Pulmonary artery endothelial cell (primary cell): ENCODE measurements around the gene CNTNAP2. TPM values are rescaled to one million over a fixed set of nuclear protein-coding genes. Genes with fewer than 3 reads are reported as not detected.

Experiments used
- DNase-seq: peaks from one replicate; pipeline ENCODE4 v3.0.0-alpha.2; 2011; ENCODE audit warnings: low read depth, low spot score
- total RNA-seq: library from RNA; depleted of rRNA; stranded (reverse); fragments of >200 nt; gene quantifications from 2 replicates; pipeline ENCODE4 v1.2.3, GENCODE V29; 2014

Gene CNTNAP2
- total RNA-seq, 1 donor from 2014 or later, result not detected

DNA sequence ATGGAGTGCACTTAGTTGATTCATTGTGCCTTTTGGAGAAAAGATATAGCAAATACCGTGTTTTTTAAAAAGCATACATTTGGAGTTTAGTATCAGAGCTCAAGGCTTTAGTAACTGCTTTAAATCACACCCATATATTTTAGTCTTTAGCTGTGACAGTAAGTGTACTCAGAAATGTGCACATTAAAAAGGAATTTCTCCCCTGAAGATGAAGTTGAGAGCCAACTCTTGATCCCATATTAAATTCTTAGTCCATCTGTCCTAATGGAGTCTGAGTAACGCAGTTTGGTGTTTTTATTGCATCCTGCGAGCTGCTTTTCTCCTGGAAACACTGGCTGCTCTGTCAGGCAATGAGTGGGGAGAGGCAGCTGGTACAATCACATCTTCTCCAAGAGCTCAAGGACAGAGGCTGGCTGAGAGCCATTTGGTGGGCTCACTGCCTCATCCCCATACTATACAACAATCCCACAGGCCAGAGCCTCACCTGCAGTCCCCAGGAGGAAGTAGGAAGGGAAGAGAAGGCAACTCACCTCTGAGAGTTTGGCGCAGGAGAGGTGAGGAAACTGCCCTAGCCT, 2000.3 kb downstream of the CNTNAP2 start:
- DNase-seq, result no peak

DNA sequence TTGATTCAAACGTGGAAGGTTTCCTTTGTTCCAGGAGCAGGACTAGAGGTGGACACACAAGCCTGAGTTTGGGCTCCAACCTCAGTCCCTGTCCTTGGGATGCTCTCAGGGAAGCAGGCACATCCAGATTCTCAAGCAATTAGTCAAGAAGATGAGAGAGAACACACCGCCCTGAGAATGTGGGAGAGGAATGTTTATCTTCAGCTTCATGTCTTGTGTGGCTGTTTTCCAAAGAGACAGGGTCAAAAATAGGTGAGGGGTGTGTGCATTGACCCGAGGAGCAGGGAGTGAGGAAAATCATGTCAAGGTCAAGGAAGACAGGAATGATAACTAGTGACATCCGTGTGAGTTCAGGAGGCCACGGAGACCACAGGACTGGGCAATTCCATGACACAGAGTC, 2001.8 kb downstream of the CNTNAP2 start:
- no peak for DNase-seq

DNA sequence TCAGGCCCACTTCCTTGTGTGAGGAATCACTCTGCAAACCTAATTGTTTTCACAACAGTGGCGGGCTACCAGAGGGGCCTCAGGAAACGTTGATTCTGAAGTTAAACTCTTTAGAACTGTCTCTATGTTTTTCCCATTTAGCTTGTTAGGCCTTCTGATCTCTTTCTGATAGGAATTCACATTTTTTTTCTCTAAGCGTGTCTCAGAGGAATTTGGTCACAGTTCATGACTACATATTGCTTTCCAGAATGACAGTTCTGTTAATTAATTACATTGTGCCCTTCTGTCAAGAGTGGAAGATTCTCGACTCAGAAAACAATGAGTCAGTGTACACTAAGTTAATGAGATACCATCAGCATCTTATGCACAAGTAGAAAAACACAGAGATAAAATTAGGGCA, 2004.8 kb downstream of the CNTNAP2 start:
- DNase-seq, result no peak

DNA sequence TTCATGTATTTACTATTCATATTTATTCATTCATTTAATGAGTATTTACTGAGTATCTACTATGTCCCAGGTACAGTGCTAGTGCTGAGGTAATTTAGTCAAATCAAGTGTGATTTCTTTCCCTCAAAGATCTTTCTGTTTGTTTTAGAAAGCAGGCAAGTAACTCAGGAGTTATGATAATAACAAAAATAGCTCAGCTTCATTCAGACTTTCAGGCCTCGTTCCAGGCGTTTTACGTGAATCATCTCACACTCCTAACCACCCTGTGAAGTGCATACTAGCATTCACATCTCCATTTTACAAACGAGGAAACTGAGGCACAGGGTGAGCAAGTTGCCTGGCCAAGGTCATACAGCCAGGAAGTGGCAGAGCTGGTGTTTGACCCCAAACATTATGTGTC, 2005.2 kb downstream of the CNTNAP2 start:
- no peak for DNase-seq

DNA sequence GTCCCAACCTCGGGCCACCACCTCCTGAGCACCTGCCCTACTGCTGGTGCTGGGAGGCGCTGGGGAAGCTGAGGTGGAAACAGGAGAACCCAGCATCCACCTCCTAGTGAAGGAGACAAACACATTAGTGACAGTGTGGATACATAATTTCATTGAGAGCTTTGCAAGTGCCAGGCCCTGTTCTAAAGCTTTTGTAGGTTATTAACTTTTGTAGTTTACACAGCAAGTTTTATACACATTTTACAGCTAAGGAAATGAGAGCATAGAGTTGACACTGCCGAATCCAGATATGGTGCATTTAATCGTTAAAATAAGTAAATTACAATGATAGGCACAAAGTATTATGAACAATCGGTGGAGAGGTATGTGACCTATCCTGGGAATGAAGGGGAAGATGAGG, 2007.9 kb downstream of the CNTNAP2 start:
- DNase-seq, result no peak

DNA sequence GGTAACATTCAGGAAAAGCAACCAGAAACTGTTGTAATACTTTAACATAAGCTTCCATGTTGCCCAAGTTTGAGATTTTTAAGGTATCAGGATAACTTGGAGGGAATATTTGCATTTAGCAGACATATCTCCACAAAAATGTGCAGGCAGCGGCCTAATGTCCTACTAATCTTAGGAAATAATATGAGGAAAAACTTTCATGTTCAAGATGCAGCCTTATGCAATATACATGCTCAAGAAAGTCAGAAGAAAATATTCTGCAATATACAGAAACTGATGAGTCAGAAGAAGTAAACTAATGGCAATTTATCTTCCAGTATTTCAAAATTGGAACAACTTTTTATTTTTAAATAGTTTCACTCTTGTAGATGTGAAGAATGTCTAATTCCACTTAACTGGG, 2010.8 kb downstream of the CNTNAP2 start:
- no peak for DNase-seq

DNA sequence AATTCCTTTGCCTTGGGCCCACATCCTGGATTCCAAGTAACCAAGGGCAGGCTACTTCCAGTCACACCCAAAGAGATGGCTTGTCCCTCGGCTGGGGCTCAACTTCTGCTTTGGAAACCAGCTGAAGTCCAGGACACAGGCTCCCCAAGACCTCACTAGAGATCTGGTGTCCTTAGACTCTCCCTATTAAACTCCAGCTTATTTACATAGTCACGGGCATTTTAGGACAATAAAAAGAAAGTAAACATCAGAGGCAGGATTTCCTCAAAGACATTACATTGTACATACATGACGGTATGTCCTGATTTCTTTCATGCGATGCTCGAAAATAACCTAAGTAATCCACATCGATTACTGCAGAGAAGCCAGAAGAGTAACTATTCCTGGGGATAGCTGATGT, 2012.4 kb downstream of the CNTNAP2 start:
- no peak for DNase-seq

DNA sequence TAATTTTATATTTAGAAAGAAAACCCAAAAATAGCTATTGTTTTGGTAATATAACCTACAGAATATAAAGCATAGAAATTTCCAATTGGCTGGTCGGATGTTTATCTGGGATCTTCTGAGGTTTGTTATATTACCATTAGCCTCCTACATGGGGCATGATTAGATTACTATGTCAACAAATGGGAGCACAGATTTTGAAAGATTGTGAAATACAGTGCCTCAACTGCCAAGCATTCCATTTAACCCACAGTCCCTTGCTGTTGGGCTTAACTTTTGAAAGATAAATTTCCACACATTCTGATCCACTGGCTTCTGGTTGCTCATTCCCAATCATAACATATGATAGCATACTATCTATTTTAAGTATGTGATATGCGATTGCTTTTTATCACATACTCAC, 2018.5 kb downstream of the CNTNAP2 start:
- no peak for DNase-seq

DNA sequence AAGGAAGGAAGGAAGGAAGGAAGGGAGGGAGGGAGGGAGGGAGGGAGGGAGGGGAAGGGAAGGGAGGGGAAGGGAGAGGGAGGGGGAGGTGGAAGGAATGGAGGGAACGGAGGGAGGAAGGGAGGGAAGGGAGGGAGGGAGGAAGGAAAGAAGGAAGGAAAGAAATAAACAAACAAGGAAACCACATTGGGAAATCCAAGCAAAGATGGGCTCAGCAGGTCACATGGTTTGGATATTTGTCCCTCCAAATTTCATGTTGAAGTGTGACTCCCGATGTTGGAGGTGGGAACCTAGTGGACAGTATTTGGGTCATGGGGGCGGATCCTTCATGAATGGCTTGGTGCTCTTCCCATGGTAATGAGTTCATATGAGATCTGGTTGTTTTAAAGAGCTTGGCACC, 2019.4 kb downstream of the CNTNAP2 start:
- DNase-seq, result no peak

DNA sequence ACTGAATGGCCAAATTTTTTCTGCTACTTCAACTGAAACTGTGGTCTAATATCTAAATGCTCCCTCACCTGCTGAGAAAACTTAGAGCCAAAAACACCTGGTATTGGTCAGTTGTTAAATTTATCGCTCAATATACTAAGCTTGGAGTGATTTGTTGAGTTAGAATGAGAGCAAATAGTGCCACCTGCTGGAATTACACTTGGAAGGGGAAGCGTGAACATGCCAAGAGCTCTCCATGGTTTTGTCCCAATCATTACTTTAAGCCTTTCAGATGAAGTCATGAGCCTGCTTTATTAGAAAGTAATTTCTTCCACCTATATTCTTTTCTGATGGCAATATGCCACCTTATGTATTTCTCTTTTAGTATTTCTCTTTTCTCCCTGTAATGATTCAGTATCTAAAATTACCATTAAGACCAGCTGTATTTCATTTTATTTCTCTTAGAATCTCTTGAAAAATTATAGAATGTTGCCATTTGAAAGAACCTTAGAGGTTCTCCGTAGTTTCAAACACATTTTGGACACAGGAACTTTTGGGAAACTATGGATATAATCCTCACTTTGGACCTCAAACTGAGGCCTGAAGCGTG, 2026.2 kb downstream of the CNTNAP2 start:
- no peak for DNase-seq

DNA sequence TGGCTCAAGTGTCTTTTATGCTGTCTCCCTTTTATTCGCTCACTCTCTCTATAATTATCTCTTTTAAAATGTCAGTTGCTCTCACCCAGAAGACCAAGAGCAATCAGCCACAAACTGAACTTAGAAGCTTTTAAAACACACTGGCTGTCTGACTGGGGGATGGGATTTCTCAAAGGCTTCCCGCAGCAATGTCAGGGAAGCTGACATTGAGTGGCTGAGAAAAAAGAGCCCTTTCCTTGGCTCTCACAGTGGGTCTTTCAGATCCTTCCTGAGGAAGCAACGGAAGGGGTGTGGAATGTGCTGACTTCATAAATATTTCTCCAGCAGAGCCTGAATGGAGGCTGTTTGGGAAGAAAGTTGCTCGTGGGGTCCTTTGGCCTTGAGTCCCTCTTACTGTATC, 2028.2 kb downstream of the CNTNAP2 start:
- no peak for DNase-seq

DNA sequence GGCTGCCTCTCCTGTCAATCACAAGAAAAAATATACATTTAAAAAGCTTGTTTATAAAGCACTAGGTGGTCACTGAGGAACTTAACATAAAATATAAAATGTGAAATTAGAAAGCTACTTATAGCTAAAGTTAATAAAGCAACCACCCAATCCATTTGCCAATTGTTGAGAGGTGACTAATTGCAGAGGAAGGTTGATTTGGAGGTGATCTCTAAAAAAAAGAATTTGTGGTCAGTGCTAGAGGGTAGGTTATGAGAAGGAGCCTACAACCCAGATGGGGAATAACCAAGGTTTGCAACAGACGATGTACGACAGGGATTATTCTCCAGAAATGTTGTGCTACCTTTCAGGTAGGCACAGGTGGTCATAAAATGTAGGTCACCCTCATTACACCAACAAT, 2029.7 kb downstream of the CNTNAP2 start:
- no peak for DNase-seq

DNA sequence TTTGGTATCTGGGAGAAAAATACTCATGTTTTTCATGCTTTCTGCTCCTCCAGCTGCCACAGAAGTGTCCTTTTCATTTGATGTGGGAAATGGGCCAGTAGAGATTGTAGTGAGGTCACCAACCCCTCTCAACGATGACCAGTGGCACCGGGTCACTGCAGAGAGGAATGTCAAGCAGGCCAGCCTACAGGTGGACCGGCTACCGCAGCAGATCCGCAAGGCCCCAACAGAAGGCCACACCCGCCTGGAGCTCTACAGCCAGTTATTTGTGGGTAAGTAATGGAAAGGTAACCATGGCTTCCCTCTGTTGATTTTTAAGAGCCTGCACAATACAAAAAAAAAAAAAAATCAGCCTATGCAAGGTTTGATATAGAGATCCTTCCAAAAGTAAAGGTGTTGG, 2030.8 kb downstream of the CNTNAP2 start:
- no peak for DNase-seq

DNA sequence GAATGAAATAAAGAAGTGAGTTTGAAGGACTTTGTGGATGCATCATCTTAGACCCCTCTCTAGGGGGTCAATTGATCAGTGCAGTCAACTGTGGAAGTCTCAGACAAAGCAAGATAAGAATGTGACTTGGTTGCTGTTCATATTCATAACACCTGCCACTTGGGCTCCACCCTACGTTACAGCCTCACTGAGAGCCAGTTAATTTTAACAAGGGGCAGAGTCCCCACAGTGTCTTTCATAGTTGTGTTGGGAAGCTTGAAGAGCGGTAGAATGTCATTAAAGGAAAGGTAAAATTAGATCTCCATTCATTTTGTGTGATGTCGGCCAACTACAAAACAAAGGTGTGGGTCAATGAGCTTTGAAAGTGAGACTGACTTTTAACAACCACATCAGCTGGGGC, 2031.9 kb downstream of the CNTNAP2 start:
- no peak for DNase-seq

DNA sequence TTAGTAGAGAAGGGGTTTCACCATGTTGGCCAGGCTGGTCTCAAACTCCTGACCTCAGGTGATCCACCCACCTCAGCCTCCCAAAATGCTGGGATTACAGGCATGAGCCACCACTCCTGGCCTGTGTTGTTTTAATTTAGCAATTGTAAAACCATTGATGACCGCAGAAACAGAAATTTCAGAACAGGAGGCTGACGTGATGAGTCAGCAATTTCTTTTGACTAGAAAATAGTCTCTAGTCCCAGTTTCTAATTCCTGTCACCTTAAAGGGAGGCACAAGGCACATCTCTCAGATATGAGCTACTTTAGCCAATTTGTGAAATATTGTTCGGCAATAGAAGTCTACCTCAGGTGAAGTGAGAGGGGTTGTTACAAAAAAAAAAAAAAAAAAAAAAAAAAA, 2033.1 kb downstream of the CNTNAP2 start:
- DNase-seq, result no peak

DNA sequence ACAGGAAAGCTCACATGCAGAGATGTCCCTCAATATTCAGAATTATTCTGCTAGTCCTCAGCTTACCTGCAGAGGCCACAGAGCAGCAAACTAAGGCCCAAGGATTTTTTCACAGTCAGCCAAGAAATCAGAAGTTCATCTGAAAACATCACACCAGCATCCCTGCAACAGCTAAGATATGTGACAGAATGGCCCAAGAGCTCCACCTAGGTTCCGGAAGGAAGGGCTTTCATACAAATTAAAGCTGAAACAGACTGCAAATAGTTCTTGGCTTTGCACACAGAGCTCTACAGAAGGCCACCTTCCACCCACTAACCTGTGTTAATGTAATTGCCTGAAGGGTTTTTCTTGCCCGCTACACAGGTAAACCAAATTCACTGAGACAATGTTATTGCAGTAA, 2035.2 kb downstream of the CNTNAP2 start:
- DNase-seq, result no peak

DNA sequence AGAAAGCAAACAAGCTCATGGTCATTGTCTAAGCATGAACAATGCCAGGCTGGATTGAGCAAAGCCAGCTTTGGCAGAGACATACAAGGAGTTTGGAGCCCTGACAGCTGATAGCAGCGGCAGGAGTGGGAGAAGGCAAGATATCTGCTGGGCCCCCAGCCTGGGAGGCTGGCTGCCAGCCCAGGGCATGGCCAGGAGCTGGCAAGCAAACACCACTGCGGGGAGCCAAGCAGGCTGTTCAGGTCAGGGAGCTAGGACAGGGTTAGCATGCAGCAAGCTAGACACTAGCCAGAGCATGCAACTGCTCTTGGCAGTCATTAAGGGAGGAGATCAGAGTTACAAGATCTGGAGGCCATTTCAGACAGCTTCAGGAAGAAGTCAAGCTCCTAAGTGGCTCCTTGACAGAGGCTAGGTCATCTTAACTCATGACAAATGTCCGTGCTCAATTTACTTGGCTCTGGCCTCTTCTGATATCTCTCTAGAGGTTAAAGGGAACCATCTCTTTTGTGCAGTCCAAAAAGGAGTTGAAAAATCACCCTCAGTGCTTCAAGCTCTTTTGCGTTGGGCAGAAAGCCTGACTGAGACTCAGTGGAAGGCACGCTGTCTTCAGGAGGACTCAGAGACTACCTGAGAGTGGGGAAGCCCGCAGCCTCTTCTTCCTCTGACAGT, 2037.1 kb downstream of the CNTNAP2 start:
- DNase-seq, result no peak

DNA sequence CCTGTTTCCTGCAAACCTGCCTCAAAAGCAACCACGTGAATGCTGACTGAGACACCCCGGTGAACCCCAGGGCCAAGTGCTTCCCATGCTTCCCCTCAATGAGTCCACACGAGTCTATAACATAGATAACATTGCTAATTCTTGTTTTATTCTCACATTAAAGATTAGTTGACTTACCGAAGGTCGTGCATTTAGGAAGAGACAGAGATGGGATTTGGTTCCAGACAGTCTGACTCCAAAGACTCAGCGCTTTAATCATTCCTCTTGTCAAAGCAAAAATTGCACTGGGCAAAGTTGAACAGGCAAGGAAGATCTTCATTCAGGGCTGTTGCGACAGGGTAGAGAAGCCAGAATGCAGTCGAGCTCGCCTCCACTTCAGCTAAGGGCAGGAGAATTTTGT, 2038.4 kb downstream of the CNTNAP2 start:
- no peak for DNase-seq

DNA sequence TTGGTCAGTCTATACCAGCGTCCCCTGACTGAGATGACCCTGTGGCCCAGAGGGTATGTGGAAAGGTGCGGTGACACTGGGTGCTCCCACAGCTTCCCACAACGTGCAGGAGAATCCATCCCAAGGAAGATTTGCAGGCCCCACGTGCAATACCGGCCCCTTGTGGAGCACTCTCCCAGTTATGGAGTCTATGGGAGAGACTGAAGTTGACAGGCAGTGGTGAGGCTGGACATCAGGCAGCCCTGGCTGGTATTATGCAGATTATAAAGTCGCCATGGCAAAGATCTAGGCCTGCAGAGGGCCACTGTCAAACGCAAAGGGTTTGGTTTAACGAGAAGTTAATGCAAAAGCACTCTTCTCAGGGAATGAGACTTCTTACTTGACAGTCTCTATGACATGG, 2039.2 kb downstream of the CNTNAP2 start:
- no peak for DNase-seq

DNA sequence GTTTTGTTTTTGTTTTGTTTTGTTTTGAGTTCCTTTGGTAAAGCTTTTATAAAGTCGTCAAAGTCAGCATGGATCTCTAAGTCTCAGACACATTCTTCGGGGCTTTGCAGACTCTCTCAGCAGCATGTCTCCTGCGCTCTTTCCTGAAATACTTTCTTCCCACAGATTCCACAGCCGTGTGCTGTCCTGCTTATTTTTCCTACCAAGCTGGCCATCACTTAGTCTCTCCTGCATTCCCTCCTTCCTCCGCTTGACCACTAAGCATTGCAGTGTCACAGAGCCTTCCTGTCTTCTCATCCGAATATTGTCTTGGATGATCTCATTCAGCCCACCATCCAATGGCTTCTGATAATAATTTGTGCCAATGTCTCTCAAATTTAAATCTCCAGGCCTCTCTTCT, 2039.6 kb downstream of the CNTNAP2 start:
- DNase-seq, result no peak

DNA sequence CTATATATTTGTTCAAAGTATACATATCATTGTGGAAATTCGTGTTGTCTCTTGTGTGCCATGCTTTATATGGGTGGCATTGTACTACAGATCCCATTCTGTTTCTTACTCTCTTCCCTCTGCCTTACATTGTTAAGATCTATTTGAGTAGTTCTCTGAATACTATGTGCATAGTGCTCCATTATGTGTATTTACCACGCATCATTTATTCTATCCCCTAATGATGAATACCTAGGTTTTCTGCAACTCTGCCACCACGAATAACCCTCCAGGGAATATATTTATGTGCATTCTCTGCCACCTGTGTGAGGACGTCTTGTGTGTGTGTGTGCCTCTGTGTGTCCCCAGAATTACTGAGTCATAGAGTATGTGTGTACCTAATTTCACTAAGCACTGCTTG, 2042.7 kb downstream of the CNTNAP2 start:
- DNase-seq, result no peak

DNA sequence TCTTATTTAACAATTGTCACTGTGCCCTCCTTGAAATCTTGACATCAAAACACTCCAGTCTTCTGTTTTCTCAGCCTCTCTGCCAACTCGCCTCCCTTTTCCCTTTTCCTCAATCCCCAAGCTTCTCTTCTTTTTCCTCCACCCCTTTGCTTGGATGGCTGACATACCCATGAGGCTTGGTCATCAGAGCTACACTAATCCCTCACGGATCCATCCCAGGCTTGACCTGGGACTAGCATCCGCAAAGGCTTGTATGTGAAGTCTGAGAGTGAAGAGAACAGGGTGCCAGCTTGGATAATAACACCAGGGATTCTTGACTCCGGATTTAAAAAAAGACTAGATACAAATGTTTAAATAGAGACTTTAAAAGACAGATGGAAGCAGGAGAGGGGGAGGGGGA, 2045.2 kb downstream of the CNTNAP2 start:
- no peak for DNase-seq

DNA sequence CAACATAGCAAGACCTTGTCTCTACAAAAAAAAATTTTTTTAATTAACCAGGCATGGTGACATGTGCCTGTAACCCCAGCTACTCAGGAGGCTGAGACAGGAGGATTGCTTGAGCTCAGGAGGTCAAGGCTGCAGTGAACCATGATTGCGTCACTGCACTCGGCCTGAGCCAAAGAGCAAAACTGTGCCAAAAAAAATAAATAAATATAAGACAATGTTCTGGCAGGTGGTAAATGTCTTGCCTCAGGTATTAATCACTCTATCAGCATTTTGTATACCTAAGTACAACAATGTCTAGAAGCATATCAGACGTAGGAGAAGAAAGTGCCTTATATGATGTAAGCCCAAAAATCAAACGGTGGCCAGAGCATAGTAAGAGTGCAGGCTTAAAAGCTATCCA, 2046.2 kb downstream of the CNTNAP2 start:
- no peak for DNase-seq
